ENCODE measurements around the gene CD44. TPM values are rescaled to one million over a fixed set of nuclear protein-coding genes. Genes with fewer than 3 reads are reported as not detected.
A peak's percentile ranks its signal among the peaks of the same experiment; 100 is the strongest.

Gene CD44
- total and polyA plus RNA-seq, 10 of the 15 experiments (the other 5 are each of a cell fraction or from before 2014, with no cell fraction given): 57.1 to 293 (median 120) TPM

- TF ChIP-seq SMAD5 (IDR thresholded peaks at IDR 0.05; ENCODE audit: low read depth) (no peak), IRF5 (IDR thresholded peaks at IDR 0.05; ENCODE audit: borderline replicate concordance) (no peak), CREM (IDR thresholded peaks at IDR 0.05; ENCODE audit: low read depth) (peak; percentile 18; the same call in 1 of the 2 replicates), IRF3 (IDR thresholded peaks at IDR 0.05) (no peak), MYC (IDR thresholded peaks at IDR 0.05; ENCODE audit: insufficient read depth, insufficient read length, insufficient replicate concordance, low read length, severe bottlenecking) (no peak), ETV6 (conservative IDR thresholded peaks at IDR 0.05 in 1 of 2, IDR thresholded peaks at IDR 0.05 in 1 of 2; ENCODE audit: borderline replicate concordance in 1 of 2, low read depth in 1 of 2) (peak in 1 of 2 experiments; percentile 77; a peak in 1 of 4 replicates), CHD2 (IDR thresholded peaks at IDR 0.05; ENCODE audit: borderline replicate concordance, low read depth, low read length) (no peak), IRF4 (IDR thresholded peaks at IDR 0.05; ENCODE audit: low read depth, low read length) (0 out of 2 replicates have a peak, but pooled peaks have one; percentile 47), PRDM15 (CRISPR knock-in tag; IDR thresholded peaks at IDR 0.05) (no peak), PBX3 (IDR thresholded peaks at IDR 0.05; ENCODE audit: insufficient replicate concordance, low read depth, low read length) (no peak), ELK1 (IDR thresholded peaks at IDR 0.05; ENCODE audit: low read depth, low read length) (no peak), WRNIP1 (IDR thresholded peaks at IDR 0.05; ENCODE audit: borderline replicate concordance, low read depth, low read length) (no peak), MEF2B (IDR thresholded peaks at IDR 0.05; ENCODE audit: partially characterized antibody, poor library complexity, severe bottlenecking) (peak; percentile 15), NR2F1 (conservative IDR thresholded peaks at IDR 0.05) (no peak)
- TF ChIP-seq, protein P1, sequence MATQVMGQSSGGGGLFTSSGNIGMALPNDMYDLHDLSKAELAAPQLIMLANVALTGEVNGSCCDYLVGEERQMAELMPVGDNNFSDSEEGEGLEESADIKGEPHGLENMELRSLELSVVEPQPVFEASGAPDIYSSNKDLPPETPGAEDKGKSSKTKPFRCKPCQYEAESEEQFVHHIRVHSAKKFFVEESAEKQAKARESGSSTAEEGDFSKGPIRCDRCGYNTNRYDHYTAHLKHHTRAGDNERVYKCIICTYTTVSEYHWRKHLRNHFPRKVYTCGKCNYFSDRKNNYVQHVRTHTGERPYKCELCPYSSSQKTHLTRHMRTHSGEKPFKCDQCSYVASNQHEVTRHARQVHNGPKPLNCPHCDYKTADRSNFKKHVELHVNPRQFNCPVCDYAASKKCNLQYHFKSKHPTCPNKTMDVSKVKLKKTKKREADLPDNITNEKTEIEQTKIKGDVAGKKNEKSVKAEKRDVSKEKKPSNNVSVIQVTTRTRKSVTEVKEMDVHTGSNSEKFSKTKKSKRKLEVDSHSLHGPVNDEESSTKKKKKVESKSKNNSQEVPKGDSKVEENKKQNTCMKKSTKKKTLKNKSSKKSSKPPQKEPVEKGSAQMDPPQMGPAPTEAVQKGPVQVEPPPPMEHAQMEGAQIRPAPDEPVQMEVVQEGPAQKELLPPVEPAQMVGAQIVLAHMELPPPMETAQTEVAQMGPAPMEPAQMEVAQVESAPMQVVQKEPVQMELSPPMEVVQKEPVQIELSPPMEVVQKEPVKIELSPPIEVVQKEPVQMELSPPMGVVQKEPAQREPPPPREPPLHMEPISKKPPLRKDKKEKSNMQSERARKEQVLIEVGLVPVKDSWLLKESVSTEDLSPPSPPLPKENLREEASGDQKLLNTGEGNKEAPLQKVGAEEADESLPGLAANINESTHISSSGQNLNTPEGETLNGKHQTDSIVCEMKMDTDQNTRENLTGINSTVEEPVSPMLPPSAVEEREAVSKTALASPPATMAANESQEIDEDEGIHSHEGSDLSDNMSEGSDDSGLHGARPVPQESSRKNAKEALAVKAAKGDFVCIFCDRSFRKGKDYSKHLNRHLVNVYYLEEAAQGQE (IDR thresholded peaks at IDR 0.05; ENCODE audit: low read depth, low read length): no peak
- TF ChIP-seq, protein P2, sequence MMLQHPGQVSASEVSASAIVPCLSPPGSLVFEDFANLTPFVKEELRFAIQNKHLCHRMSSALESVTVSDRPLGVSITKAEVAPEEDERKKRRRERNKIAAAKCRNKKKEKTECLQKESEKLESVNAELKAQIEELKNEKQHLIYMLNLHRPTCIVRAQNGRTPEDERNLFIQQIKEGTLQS (IDR thresholded peaks at IDR 0.05; ENCODE audit: borderline replicate concordance, extremely low read depth, low read depth, low read length): no peak
Measured at GRCh38 chr11:35106595-35106994, 32.4 kb upstream of the CD44 start (continued).

Measured in GM12878 (cell line).